HepG2 (cell line): ENCODE results near the gene SLC38A9. TPM values are rescaled to one million over a fixed set of nuclear protein-coding genes. Genes with fewer than 3 reads are reported as not detected.

Source experiments
- ATAC-seq: fragments of 200-7000 bp; cut with Tn5 transposase; 3 replicates; pipeline ENCODE4 v1.9.1; 2020; ENCODE audit warnings: mild to moderate bottlenecking, moderate library complexity
- BruUV-seq: library from RNA; stranded (reverse); fragments of 400-500 nt; replicated peaks from 2 replicates; lab custom pipeline; 2021; lab: Mats Ljungman, UMichigan
- CTCF ChIA-PET: fragments of 300-600 bp; formaldehyde crosslinking; extraction: SDS; loops from one replicate; lab custom pipeline; 2021; ENCODE audit warnings: low total read pairs, inconsistent platforms, low intra/inter-chr PET ratio; lab: Yijun Ruan, JAX
- POLR2A ChIA-PET: fragments of 350-600 bp; sonication (Branson Sonifier 250); formaldehyde crosslinking; loops from one replicate; lab custom pipeline; 2020; ENCODE audit warnings: antibody characterized with exemption, inconsistent platforms; lab: Yijun Ruan, JAX
- DNase-seq: peaks from one replicate; pipeline ENCODE4 v3.0.0-alpha.2; 2015; ENCODE audit warnings: low spot score
- FAIRE-seq: peaks from 3 replicates; lab custom pipeline; 2011; peaks lifted over from hg19 to GRCh38; lab: Jason Lieb, UNC
- H2AFZ ChIP-seq: one replicate; pipeline ENCODE4 v1.6.1; 2011; ENCODE audit warnings: low read length, inconsistent platforms
- H3K27ac ChIP-seq: fragments of 300-600 bp; 3 replicates; pipeline ENCODE4 v1.8.0; 2011; ENCODE audit warnings: mixed run types, mild to moderate bottlenecking, mixed read lengths, low read length, inconsistent platforms; ENCODE audit not compliant: insufficient read depth; ENCODE audit errors: extremely low read length
- H3K27me3 ChIP-seq, 2 experiments: fragments of 200-600 bp in 1 of 2; 2 replicates in 1 of 2; 3 replicates in 1 of 2; pipeline versions ENCODE4 v1.6.0 to v1.8.0; 2011; ENCODE audit warnings: low read length in 2 of 2, mild to moderate bottlenecking in 2 of 2, moderate library complexity in 2 of 2, inconsistent platforms in 1 of 2; ENCODE audit not compliant: insufficient read depth in 2 of 2, control insufficient read depth in 1 of 2
- H3K36me3 ChIP-seq, 2 experiments: fragments of 200-600 bp in 1 of 2; replicated peaks in 1 of 2; 2 replicates in 1 of 2; 3 replicates in 1 of 2; pipeline versions ENCODE4 v1.5.1 to v1.8.0; 2011; ENCODE audit warnings: low read length in 2 of 2, inconsistent platforms in 1 of 2; ENCODE audit not compliant: insufficient read depth in 2 of 2, control insufficient read depth in 1 of 2
- H3K4me1 ChIP-seq: 2 replicates; pipeline ENCODE4 v1.5.1; 2012; ENCODE audit warnings: low read length, inconsistent platforms; ENCODE audit not compliant: insufficient read depth
- H3K4me2 ChIP-seq: 2 replicates; pipeline ENCODE4 v1.6.0; 2011; ENCODE audit warnings: low read depth, low read length, inconsistent platforms
- H3K4me3 ChIP-seq, 3 experiments: fragments of 200-600 bp in 1 of 3; sonication (generic), shearing (Covaris generic) in 1 of 3; replicated peaks in 1 of 3; 2 replicates each; pipeline ENCODE4 v1.5.1; 2011 to 2016; ENCODE audit warnings: low read length in 3 of 3, inconsistent platforms in 2 of 3, low read depth in 2 of 3, mild to moderate bottlenecking in 2 of 3, control low read depth in 1 of 3, mixed read lengths in 1 of 3; ENCODE audit not compliant: insufficient read depth in 1 of 3
- H3K79me2 ChIP-seq: one replicate; pipeline ENCODE4 v1.6.1; 2011; ENCODE audit warnings: low read length, inconsistent platforms; ENCODE audit not compliant: insufficient read depth
- H3K9ac ChIP-seq: 2 replicates; pipeline ENCODE4 v1.6.0; 2011; ENCODE audit warnings: mild to moderate bottlenecking, low read depth, low read length, inconsistent platforms; ENCODE audit not compliant: insufficient read depth
- H3K9me3 ChIP-seq: 2 replicates; pipeline ENCODE4 v1.5.1; 2012; ENCODE audit warnings: mild to moderate bottlenecking, low read length
- H4K20me1 ChIP-seq: 2 replicates; pipeline ENCODE4 v1.6.0; 2011; ENCODE audit warnings: inconsistent platforms, mild to moderate bottlenecking, low read length, moderate library complexity; ENCODE audit not compliant: insufficient read depth
- ATF6 ChIP-seq: sonication (generic); formaldehyde crosslinking; conservative IDR thresholded peaks from 2 replicates; pipeline ENCODE4 v1.4.0; 2020; ENCODE audit warnings: missing genetic modification reagents
- CERS6 ChIP-seq: sonication (generic); formaldehyde crosslinking; IDR thresholded peaks from 2 replicates; pipeline ENCODE4 v1.5.0; 2020; ENCODE audit warnings: missing genetic modification reagents
- ETV5 ChIP-seq: IDR thresholded peaks from 2 replicates; pipeline ENCODE4 v1.6.1; 2018; ENCODE audit warnings: missing biosample characterization, missing genetic modification reagents, inconsistent platforms, borderline replicate concordance
- IKZF1 ChIP-seq: fragments of 450-650 bp; IDR thresholded peaks from 2 replicates; pipeline ENCODE4 v1.7.1; 2016
- JDP2 ChIP-seq: sonication (generic); formaldehyde crosslinking; IDR thresholded peaks from 2 replicates; pipeline ENCODE4 v1.8.1; 2022; ENCODE audit warnings: missing genetic modification reagents, borderline replicate concordance
- MXD4 ChIP-seq: IDR thresholded peaks from 2 replicates; pipeline ENCODE4 v1.6.1; 2016; ENCODE audit warnings: mild to moderate bottlenecking, missing biosample characterization, missing genetic modification reagents
- NR2C2 ChIP-seq: sonication (generic); formaldehyde crosslinking; IDR thresholded peaks from 2 replicates; pipeline ENCODE4 v1.4.0; 2020; ENCODE audit warnings: missing genetic modification reagents, mild to moderate bottlenecking, moderate library complexity, borderline replicate concordance
- PAWR ChIP-seq: sonication (generic); formaldehyde crosslinking; IDR thresholded peaks from 2 replicates; pipeline ENCODE4 v1.4.0; 2020; ENCODE audit warnings: missing genetic modification reagents, mild to moderate bottlenecking, borderline replicate concordance
- SAFB2 ChIP-seq: sonication (generic); formaldehyde crosslinking; IDR thresholded peaks from 2 replicates; pipeline ENCODE4 v1.5.1; 2020; ENCODE audit warnings: missing genetic modification reagents, low read depth, mild to moderate bottlenecking, borderline replicate concordance
- SUZ12 ChIP-seq: fragments of 150-350 bp; IDR thresholded peaks from 2 replicates; pipeline ENCODE4 v1.6.1; 2014; ENCODE audit warnings: low read depth, low read length
- ZBTB21 ChIP-seq: sonication (generic); formaldehyde crosslinking; IDR thresholded peaks from 2 replicates; pipeline ENCODE4 v1.4.0; 2020; ENCODE audit warnings: missing genetic modification reagents
- ZBTB40 ChIP-seq, 2 experiments: fragments of 450-650 bp in 1 of 2; sonication (generic) in 1 of 2; formaldehyde crosslinking in 1 of 2; IDR thresholded peaks; 2 replicates each; pipeline versions ENCODE4 v1.6.1 to v1.8.0; 2016 to 2022; ENCODE audit warnings: antibody characterized with exemption in 1 of 2, mild to moderate bottlenecking in 1 of 2, missing genetic modification reagents in 1 of 2
- WGBS: methylation state at CpG from one replicate; pipeline ENCODE4 v1.1.6; 2017; ENCODE audit warnings: low lambda C conversion rate; 5-methylcytosine and 5-hydroxymethylcytosine counted together
- in situ Hi-C: cut with HindIII; loops from 2 replicates; pipeline ENCODE4 v1.10.0; 2017; ENCODE audit warnings: low pct_unique_long_range_greater_than_20kb; ENCODE audit not compliant: extremely low pct_ligation_motif_present
- intact Hi-C: fragments of 100-400 bp; cut with micrococcal nuclease; formaldehyde crosslinking; loops from one replicate; pipeline ENCODE4 v1.10.0; 2022; ENCODE audit not compliant: unreplicated experiment
- polyA plus RNA-seq, 8 experiments: library from polyadenylated mRNA; depleted of rRNA in 3 of 8; stranded (reverse) in 7 of 8; unstranded in 1 of 8; fragments of >200 nt; fragmentation: Illumina TruSeq in 4 of 8; extraction: Trizol in 4 of 8; gene quantifications; 2 replicates each; pipeline versions ENCODE4 v1.2.1 to v1.2.3, GENCODE V29; 2011 to 2016; ENCODE audit warnings: low read depth in 4 of 8, missing spikeins in 1 of 8, mixed read lengths in 1 of 8; ENCODE audit not compliant: insufficient read depth in 1 of 8
- total RNA-seq, 5 experiments: library from RNA; depleted of rRNA; stranded (reverse); fragments of >200 nt; fragmentation: Illumina TruSeq; extraction: Trizol; gene quantifications; 2 replicates each; pipeline ENCODE4 v1.2.3, GENCODE V29; 2016; ENCODE audit warnings: low read depth in 1 of 5

Gene SLC38A9
- total and polyA plus RNA-seq, 2 of the 13 experiments (the other 11 are each of a cell fraction or from before 2014, with no cell fraction given) = 19.3 to 36.0 TPM

GRCh38 chr5:55623789-55624188 is 88.3 kb downstream of the SLC38A9 start (continued):
- no peak for TF ChIP-seq ATF6
- no peak for TF ChIP-seq SAFB2 (CRISPR knock-in tag)
- TF ChIP-seq SUZ12 = no peak
- TF ChIP-seq ZBTB21 = no peak
- TF ChIP-seq PAWR (CRISPR knock-in tag) = no peak
- no peak for TF ChIP-seq JDP2 (CRISPR knock-in tag)
- TF ChIP-seq MXD4 (CRISPR knock-in tag) = no peak
- TF ChIP-seq CERS6 = no peak
- TF ChIP-seq, all 625 proteins: peak for 0

GRCh38 chr5:55622460-55622859 is 89.7 kb downstream of the SLC38A9 start:
- Histone ChIP-seq H3K4me1 (peaks cover 14% of the 10 kb centered on the region), H3K36me3 (no peaks in the 10 kb centered on the region), H4K20me1 (no peaks in the 10 kb centered on the region), H2AFZ (no peak overlapping the region), H3K4me2 (no peak overlapping the region), H3K27me3 (no peaks in the 10 kb centered on the region), H3K4me3 (no peak overlapping the region), H3K9ac (no peak overlapping the region), H3K9me3 (no peaks in the 10 kb centered on the region), H3K27ac (no peak overlapping the region), H3K79me2 (no peaks in the 10 kb centered on the region)
- DNase-seq (no peak), ATAC-seq (no peak), FAIRE-seq (no peak)
- CTCF ChIA-PET = no interaction called here
- 97% methylated on average over 2 of the region's 2 CpGs for WGBS
- intact Hi-C loops = no loop called here
- BruUV-seq = no TSS peak
- in situ Hi-C loops = no loop called here
- POLR2A ChIA-PET = no interaction called here
- TF ChIP-seq ZBTB40 (IDR thresholded peaks at IDR 0.05) (no peak), ZBTB40 (CRISPR knock-in tag; IDR thresholded peaks at IDR 0.05) (no peak), ETV5 (CRISPR knock-in tag) (no peak), IKZF1 (no peak), NR2C2 (CRISPR knock-in tag) (no peak)
